Endothelial cell of umbilical vein (primary cell): ENCODE data around the gene STARD13. TPM values are rescaled to one million over a fixed set of nuclear protein-coding genes. Genes with fewer than 3 reads are reported as not detected.

Source experiments
- BruUV-seq: library from RNA; stranded (reverse); fragments of 400-500 nt; replicated peaks from 2 replicates; lab custom pipeline; 2021; lab: Mats Ljungman, UMichigan
- CTCF ChIA-PET: fragments of 300-600, 350-600 bp; sonication (Branson Sonifier 250); formaldehyde crosslinking; loops from one replicate; lab custom pipeline; 2021; ENCODE audit warnings: antibody characterized with exemption, inconsistent platforms; lab: Charles Lee
- POLR2A ChIA-PET: fragments of 300-600, 350-600 bp; sonication (Branson Sonifier 250); formaldehyde crosslinking; loops from one replicate; lab custom pipeline; 2021; ENCODE audit warnings: antibody characterized with exemption, inconsistent platforms; lab: Charles Lee
- DNase-seq: peaks from one replicate; pipeline ENCODE4 v3.0.0-alpha.2; 2011; ENCODE audit warnings: low read depth, low spot score
- FAIRE-seq: peaks from 2 replicates; lab custom pipeline; 2011; peaks lifted over from hg19 to GRCh38; lab: Jason Lieb, UNC
- H2AFZ ChIP-seq: 2 replicates; pipeline ENCODE4 v1.6.0; 2012; ENCODE audit warnings: low read depth, low read length, control low read depth, inconsistent platforms
- H3K27ac ChIP-seq: 2 replicates; pipeline ENCODE4 v1.5.1; 2011; ENCODE audit warnings: low read depth, mild to moderate bottlenecking, control low read depth, low read length, moderate library complexity; ENCODE audit not compliant: insufficient read depth
- H3K27me3 ChIP-seq, 2 experiments: 2 replicates each; pipeline versions ENCODE4 v1.6.0 to v1.6.1; 2011; ENCODE audit warnings: low read length in 2 of 2, mixed read lengths in 1 of 2; ENCODE audit not compliant: control insufficient read depth in 2 of 2, insufficient read depth in 2 of 2
- H3K36me3 ChIP-seq, 2 experiments: 2 replicates in 1 of 2; 3 replicates in 1 of 2; pipeline ENCODE4 v1.5.1; 2011; ENCODE audit warnings: low read length in 2 of 2, mild to moderate bottlenecking in 1 of 2, moderate library complexity in 1 of 2; ENCODE audit not compliant: control insufficient read depth in 2 of 2, insufficient read depth in 2 of 2; ENCODE audit errors: extremely low read depth in 1 of 2
- H3K4me1 ChIP-seq: 3 replicates; pipeline ENCODE4 v1.5.1; 2011; ENCODE audit warnings: mild to moderate bottlenecking, low read length; ENCODE audit not compliant: control insufficient read depth, insufficient read depth; ENCODE audit errors: extremely low read depth
- H3K4me2 ChIP-seq: 2 replicates; pipeline ENCODE4 v1.6.1; 2011; ENCODE audit warnings: low read length, control low read depth, mixed read lengths; ENCODE audit not compliant: insufficient read depth
- H3K4me3 ChIP-seq, 3 experiments: fragments of 200-600 bp in 1 of 3; sonication (generic), shearing (Covaris generic) in 1 of 3; replicated peaks in 1 of 3; 2 replicates each; pipeline ENCODE4 v1.5.1; 2011 to 2016; ENCODE audit warnings: control low read depth in 3 of 3, low read length in 3 of 3, mild to moderate bottlenecking in 2 of 3, inconsistent platforms in 1 of 3, low read depth in 1 of 3, moderate library complexity in 1 of 3; ENCODE audit not compliant: insufficient read depth in 1 of 3
- H3K79me2 ChIP-seq: 2 replicates; pipeline ENCODE4 v1.6.0; 2012; ENCODE audit warnings: low read length, inconsistent platforms; ENCODE audit not compliant: control insufficient read depth, insufficient read depth
- H3K9ac ChIP-seq: replicated peaks from 2 replicates; pipeline ENCODE3; 2011; ENCODE audit warnings: low read length, control low read depth; ENCODE audit not compliant: insufficient read depth; ENCODE audit errors: extremely low read depth
- H3K9me1 ChIP-seq: replicated peaks from 3 replicates; pipeline ENCODE4 v1.6.0; 2011; ENCODE audit warnings: mild to moderate bottlenecking, low read length; ENCODE audit not compliant: control insufficient read depth, insufficient read depth; ENCODE audit errors: extremely low read depth
- H3K9me3 ChIP-seq: replicated peaks from 2 replicates; pipeline ENCODE4 v1.5.1; 2012; ENCODE audit warnings: low read length, inconsistent platforms; ENCODE audit not compliant: control insufficient read depth, insufficient read depth
- H4K20me1 ChIP-seq: replicated peaks from 2 replicates; pipeline ENCODE3; 2011; ENCODE audit warnings: mild to moderate bottlenecking, low read length; ENCODE audit not compliant: control insufficient read depth, insufficient read depth; ENCODE audit errors: extremely low read depth
- CTCF ChIP-seq, 2 donors: IDR thresholded peaks; 1 replicate in 1 of 2; 2 replicates in 1 of 2; pipeline ENCODE4 v1.5.1; 2011; ENCODE audit warnings: low read length in 2 of 2, mild to moderate bottlenecking in 2 of 2, moderate library complexity in 2 of 2, control low read depth in 1 of 2, inconsistent platforms in 1 of 2, low read depth in 1 of 2; ENCODE audit not compliant: insufficient read depth in 1 of 2; ENCODE audit errors: extremely low read depth in 1 of 2
- EZH2 ChIP-seq: IDR thresholded peaks from 2 replicates; pipeline ENCODE4 v1.6.1; 2012; ENCODE audit warnings: borderline replicate concordance, low read depth, mild to moderate bottlenecking, moderate library complexity, low read length, inconsistent platforms; ENCODE audit not compliant: severe bottlenecking
- FOS ChIP-seq: IDR thresholded peaks from 2 replicates; pipeline ENCODE4 v1.6.1; 2011; ENCODE audit warnings: mild to moderate bottlenecking, low read length, moderate library complexity, borderline replicate concordance; ENCODE audit not compliant: insufficient read depth
- GATA2 ChIP-seq: IDR thresholded peaks from 2 replicates; pipeline ENCODE4 v1.7.0; 2011; ENCODE audit warnings: low read depth, mild to moderate bottlenecking, moderate library complexity, mixed read lengths, low read length; ENCODE audit not compliant: insufficient read length, insufficient read depth
- JUN ChIP-seq: IDR thresholded peaks from 2 replicates; pipeline ENCODE4 v1.6.1; 2011; ENCODE audit warnings: borderline replicate concordance, low read depth; ENCODE audit not compliant: insufficient read length, insufficient read depth
- MAX ChIP-seq: IDR thresholded peaks from 2 replicates; pipeline ENCODE4 v1.6.1; 2011; ENCODE audit not compliant: insufficient read depth, insufficient read length
- MYC ChIP-seq: IDR thresholded peaks from one replicate; pipeline ENCODE4 v1.6.1; 2011; ENCODE audit warnings: mild to moderate bottlenecking, low read depth, low read length
- POLR2A ChIP-seq: IDR thresholded peaks from 2 replicates; pipeline ENCODE4 v1.6.1; 2012; ENCODE audit warnings: low read depth, mild to moderate bottlenecking, control low read depth, low read length
- POLR2AphosphoS5 ChIP-seq: IDR thresholded peaks from 2 replicates; pipeline ENCODE4 v1.6.1; 2012; ENCODE audit warnings: low read depth, mild to moderate bottlenecking, control low read depth, low read length, moderate library complexity; ENCODE audit not compliant: insufficient read depth
- dilution Hi-C: fragments of 300-500 bp; cut with MboI; formaldehyde crosslinking; loops from one replicate; pipeline ENCODE4 v1.15.0; 2019; ENCODE audit warnings: low sequenced_read_pairs; ENCODE audit not compliant: extremely low pct_ligation_motif_present
- intact Hi-C: fragments of 100-400 bp; cut with micrococcal nuclease; formaldehyde crosslinking; loops from one replicate; pipeline ENCODE4 v1.10.0; 2022
- polyA plus RNA-seq, 4 experiments: library from polyadenylated mRNA; depleted of rRNA in 3 of 4; stranded (reverse) in 3 of 4; unstranded in 1 of 4; fragments of >200 nt; gene quantifications; 2 replicates each; pipeline versions ENCODE4 v1.2.1 to v1.2.3, GENCODE V29; 2011 to 2012; ENCODE audit warnings: missing spikeins in 1 of 4
- total RNA-seq: library from RNA; stranded (reverse); gene quantifications from 2 replicates; pipeline ENCODE4 v1.2.3, GENCODE V29; 2021

The STARD13 gene
- total and polyA plus RNA-seq, 2 donors (not counting 3 experiments of a cell fraction or from before 2014, with no cell fraction given) = 11.0 to 47.7 TPM

GRCh38 chr13:33111414-33112110 is 174.0 kb downstream of the STARD13 start:
- Histone ChIP-seq H4K20me1 (peaks cover 2% of the 10 kb centered on the region), H3K4me3 (no peak overlapping the region), H3K4me2 (peak overlapping the region; percentile 64), H3K9ac (no peak overlapping the region), H3K9me3 (no peaks in the 10 kb centered on the region), H3K27ac (no peak overlapping the region), H2AFZ (no peak overlapping the region), H3K36me3 (peaks cover 23 to 32% of the 10 kb centered on the region in 2 experiments), H3K27me3 (no peaks in the 10 kb centered on the region), H3K9me1 (no peaks in the 10 kb centered on the region), H3K79me2 (no peaks in the 10 kb centered on the region), H3K4me1 (peaks cover 21% of the 10 kb centered on the region)
- FAIRE-seq = peak; percentile 46
- intact Hi-C loops = loop anchor here (2.0 kb wide), 2 partner anchors 13 to 611 kb away; no protein-coding TSS in a partner anchor
- POLR2A ChIA-PET = interaction anchor here (1.1 kb wide), 1 partner anchor 12 kb away, joined by 3 read pairs; no protein-coding TSS in a partner anchor
- DNase-seq = peak; percentile 22
- dilution Hi-C loops = no loop called here
- BruUV-seq = no TSS peak
- CTCF ChIA-PET = interaction anchor here (1.0 to 2.4 kb wide), 12 partner anchors 14 to 526 kb away, joined by 3 to 10 read pairs (median 4); partner anchors contain the start of gene PDS5B
- TF ChIP-seq POLR2A (no peak), MAX (no peak), GATA2 (no peak), EZH2 (no peak), MYC (no peak), CTCF (IDR thresholded peaks at IDR 0.05; ENCODE audit: extremely low read depth in 1 of 2, insufficient read depth in 1 of 2, low read depth in 1 of 2, low read length in 2 of 2) (no peak), POLR2AphosphoS5 (no peak), FOS (no peak), JUN (no peak)
